GM21360 (cell line): ENCODE measurements around the gene CLIP4.

Experiments used
- ATAC-seq: cut with Tn5 transposase; IDR thresholded peaks from one replicate; pipeline ENCODE4 v1.9.1; 2021; ENCODE audit warnings: mild to moderate bottlenecking, moderate library complexity; ENCODE audit not compliant: unreplicated experiment

Gene CLIP4

DNA sequence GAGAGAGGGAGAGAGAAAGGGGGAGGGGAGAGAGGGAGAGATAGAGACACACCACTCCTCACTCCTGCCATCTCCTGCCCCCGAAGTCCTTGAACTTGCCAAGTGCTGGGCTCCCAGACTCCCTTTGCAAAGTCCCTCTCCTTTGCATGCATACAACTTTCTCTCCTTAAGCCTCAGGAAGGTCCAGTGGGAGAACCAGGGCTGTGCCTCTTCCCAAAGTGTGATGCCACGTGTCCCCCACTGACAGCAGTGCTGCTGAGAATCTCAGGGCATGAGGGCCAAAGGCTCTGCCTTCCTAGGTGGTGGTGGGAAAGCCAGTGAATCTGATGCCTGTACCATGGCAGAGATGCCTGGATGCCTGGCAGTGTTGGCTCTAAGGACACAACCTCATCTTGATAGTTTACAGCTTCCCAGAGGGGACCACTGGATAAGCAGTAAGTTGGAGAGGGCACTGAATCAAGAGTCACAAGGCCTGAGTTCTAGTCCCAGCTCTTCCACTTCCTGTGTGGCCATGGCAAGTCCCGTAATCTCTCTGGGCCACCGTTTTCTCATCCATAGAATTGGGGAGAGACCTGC, 103.4 kb downstream of the CLIP4 start:
- ATAC-seq, result no peak

DNA sequence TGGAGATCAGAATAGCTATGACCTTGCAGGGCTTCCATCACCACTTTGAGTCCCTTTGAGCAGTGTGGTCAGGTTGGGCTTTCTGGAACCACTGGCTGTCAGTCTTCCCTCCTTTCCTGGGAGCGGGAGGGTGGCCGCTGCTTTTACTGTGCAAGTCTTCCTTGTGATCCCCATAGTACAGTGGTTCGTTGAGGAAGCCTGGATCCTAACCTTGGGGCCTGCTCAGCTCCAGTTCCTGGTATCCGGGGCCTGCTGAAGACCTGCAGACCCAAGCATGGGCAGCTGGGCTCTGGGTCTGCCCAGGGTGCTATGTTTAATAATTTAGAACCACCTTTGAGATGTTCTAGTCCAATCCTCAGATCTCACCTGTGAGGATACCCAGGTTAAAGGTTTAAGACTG, 104.2 kb downstream of the CLIP4 start:
- no peak for ATAC-seq

DNA sequence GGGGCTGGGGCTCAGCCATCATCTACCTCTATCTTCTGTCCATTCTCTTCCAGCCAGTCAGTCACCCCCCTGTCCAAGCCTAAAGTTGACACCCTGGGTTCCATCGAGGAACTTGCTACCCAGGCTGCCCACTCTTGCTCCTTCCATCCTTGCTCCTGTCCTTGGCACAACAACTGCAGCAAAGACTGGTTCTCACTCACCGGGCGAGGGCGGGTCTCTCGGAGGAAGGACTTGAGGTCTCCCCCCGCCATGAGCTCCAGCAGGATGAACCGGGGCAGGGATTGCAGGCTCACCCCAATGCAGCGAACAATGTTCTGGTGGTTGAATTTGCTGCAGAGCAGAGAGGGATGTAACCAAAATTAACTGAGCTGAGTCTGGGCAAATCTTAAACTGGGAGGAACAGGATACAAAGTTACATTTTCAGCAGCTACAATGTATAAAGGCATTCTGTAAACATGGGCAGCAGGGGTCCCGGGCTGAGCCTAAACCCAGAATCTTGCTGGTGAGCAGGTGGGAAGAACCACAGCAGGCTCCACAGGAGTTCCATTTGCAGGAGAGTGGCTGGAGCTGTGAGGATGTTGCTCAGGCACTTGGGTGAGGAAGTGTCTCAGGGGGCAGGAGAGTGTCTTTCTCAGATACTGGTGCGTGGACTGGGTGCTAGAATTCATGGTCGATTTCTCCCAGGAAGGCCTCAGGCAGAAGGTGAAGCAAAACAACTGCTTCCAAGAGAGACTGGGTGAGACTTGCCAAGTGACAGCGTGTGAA, 105.5 kb downstream of the CLIP4 start:
- ATAC-seq, result no peak

DNA sequence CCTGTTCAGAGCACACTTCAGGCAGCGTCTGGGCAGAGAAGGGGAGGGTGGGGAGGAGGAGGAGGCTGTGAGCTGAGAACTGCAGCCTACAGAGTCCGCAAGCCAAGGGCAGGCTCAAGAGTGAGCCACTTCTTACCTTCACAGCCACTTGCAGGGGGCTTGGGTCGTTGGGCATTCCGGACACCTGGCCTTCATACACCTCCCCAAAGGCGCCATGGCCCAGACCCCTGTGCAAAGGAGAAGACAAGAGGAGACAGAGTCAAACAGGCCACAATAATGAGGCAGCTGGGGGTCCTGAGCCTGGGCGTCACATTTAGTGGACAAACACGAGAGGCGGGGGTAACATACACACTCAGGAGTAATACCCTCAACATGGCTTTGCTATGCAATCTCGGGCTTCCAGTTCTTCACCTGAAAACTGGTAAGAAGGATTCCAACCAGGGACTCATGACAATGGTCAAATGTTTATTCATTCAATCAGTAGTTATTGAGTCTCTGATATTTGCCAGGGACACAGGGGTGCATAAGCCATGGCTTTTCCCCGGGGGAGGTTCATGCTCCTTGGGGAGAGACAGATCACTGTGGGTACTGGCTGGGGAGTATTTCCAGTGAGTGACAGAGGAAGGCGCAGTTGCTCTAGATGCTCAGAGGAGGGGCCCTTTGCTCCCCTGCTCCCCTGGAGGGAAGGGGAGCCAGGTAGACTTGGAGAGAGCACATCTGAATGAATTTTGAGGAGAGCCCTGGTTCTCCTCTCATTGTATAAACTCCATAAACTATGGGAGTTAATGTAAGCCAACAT, 107.4 kb downstream of the CLIP4 start:
- no peak for ATAC-seq

DNA sequence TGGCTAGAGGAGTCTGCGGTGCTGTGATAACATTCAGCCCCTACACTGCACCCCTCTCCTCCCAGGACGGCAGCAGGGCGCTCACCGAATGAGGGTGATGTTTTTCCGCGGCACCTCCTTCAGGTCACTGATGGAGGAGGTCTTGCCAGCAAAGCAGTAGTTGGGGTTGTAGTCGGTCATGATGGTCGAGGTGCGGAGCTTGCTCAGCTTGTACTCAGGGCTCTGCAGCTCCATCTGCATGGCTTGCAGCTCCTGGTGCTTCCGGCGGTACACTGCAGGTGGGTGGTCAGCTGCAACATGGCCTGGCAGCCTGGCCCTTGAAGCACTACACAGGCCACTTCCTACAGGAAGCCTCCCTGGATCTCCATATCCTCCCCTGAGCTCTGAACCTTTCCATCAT, 108.0 kb downstream of the CLIP4 start:
- ATAC-seq, result no peak

DNA sequence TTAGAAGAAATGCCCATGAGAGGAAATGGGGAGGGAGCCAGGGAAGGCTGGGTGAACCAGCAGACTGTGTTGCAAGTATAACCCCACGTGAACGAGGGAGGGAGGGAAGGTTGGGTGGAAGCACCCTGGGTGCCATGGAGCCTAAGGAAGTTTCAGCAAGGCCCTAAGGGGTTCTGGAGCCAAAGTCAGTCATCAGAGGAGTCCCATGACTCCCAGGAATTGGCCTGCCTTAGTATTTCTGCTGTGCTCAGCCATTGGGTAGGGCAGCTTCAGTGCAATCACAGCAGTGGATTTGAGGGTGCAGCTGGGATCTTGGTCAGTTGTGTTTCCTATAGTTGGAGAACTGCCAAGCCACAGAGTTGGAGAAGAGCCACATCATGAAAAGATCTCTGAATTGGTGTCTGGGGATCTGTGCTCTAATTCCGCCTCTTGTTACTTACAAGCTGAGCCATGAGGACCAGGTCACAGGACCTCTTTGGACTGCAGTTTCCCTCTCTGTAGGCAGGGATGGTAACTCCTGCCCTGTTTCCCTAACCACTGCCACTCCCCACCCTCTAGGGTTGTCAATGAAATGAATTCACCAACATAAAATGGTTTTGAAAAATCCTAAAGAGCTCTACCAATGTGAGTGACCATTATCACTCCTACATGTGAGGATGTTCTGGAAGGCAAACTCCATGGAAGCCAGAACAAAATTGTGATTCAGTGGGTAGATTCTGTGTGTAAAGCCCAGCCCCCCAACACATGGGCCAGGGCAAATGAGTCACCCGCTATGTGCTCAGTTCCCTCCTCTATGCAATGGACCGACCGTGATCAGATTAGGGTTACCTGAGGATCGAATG, 108.9 kb downstream of the CLIP4 start:
- no peak for ATAC-seq

DNA sequence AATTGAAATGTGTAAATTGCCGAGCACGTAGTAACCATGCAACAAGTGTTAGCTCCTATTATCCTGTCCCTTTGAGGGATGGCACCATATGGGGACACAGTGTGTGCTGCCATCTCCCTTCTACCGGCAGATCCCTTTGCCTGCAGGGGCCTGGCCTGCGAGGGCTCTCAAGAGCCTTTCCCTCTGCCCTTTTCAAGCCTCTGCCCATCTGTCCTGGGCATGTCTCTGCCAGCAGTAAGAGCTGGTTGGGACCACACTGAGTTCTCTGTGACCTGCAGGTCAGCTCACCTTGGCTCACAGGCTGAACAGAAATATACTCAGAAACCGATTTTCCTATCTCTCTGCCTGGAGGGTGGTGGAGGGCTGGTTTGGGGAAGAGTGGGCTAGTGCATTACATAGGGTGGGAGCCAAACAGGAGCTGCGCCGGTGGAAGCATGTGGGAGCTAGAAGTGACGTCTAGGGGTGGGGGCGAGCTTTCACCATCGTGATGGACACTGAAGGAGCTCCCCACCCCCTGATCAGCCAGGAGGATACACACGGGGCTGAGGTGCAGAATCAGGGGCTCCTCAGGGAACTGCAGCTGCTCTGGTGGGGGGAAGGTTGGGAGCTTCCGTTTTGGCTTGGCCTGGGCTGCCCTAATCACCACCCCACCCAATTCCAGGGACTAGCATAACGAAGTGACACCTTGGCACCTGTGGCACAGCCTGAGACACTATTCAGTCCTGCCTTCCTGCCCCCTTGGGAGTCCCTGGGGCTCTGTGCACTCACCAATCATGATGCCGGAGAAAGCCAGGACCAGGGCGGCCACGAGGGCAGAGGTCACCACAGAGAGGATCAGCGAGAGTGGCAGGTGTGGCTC, 109.7 kb downstream of the CLIP4 start:
- ATAC-seq, result no peak

DNA sequence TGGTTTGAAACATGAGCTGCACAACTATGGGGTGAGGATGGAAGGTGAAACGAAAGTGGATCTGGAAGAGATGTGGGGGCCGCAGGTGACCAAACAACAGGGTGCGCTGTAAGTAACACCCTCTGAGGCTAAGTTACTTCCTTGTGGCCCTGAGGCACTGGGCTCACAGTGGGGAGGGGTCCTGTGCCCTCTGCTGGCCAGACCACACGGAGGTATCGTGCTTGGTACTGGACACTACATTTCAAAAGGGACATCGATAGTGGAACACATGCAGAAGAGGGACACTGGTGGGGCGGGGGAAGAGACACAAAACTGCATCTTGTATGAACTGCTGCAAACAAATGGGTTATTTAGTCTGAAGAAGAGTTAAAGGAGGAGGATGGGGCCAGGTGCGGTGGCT, 110.6 kb downstream of the CLIP4 start:
- no peak for ATAC-seq

DNA sequence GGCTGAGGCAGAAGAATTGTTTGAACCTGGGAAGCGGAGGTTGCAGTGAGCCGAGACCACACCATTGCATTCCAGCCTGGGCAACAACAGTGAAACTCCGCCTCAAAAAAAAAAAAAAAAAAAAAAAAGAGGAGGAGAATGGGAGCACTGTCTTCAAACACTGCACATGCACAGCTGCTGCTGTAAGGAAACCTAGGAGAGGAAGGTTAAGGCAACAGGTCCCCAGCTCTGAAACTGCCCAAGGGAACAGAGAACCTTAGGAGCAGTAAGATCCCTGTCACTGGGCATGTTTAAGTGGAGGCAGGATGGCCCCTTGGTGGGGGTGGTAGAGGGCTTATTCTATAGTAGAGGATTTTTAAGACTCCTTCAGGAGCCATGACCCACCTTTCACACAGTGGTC, 111.2 kb downstream of the CLIP4 start:
- no peak for ATAC-seq

DNA sequence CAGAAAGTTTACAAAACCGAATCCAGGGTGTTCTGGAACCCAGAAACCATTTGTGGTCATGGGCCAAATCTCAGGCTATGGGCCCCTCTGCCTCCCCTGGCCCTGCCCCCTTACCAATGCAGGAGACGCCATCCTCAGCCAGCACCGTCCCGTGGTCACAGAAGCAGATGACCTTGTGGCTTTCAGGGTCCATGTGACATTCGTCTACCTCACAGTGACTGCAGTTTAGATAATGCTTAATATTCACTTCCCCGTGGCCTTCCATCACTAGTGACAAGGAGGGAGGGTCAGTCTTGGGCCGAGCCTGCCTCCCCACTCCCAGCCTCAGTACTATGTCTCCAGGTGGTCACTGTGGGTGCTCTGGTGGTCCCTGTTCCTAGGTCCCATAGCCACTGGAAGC, 111.6 kb downstream of the CLIP4 start:
- no peak for ATAC-seq

DNA sequence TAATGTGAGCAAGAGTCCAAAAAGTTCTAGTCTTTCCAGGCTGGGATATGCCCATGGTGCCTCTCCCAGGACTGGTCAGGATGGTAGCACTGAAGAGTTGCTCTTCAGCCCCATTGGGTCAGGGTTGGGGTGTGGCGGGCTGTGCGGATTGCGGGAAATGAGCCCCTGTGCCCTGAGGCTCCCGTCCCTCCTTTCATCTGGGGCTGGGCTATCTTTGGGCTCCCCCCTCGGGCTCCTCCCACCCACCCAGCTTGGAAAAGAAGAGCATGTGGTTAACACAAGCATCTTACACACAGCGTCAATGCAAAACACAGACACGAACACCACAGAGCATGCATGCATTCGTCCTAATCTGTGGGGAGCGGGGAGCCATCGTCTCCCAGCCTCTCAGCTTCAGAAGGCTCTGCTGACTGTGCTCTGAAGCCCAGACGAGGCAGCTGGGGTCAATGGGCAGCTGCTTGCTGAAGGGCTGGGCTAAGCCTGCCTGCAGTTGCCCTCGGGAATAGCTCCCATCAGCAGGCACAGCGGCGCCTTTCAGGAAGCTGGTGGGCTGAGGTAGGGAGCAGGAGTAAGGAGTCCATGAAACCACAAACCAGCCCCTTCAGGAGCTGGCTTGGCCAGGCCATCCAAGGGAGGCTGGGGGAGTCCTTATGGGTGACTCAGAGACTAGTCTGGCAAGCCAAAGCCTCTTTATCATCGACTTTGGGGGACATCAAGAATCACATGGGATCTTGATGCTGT, 112.9 kb downstream of the CLIP4 start:
- no peak for ATAC-seq

DNA sequence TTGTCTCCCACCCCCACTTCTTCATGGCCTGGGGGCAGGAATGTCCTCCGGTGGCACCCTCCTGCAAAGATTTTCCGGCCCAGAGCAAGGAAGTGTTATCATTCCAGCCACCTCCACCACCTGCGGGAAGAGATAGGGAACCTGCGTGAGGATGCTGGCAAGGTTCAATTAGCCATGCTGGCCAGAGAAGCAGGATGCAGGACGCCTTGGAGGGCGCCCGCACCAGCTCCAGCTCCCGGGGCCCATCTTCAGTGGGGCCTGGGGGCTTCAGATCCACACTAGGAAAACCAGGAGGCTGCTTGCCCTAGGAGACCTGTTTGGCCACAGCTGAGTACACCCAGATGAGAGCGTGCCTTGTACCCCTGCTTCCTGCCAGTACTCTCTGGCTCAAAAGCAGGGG, 113.7 kb downstream of the CLIP4 start:
- ATAC-seq, result no peak

DNA sequence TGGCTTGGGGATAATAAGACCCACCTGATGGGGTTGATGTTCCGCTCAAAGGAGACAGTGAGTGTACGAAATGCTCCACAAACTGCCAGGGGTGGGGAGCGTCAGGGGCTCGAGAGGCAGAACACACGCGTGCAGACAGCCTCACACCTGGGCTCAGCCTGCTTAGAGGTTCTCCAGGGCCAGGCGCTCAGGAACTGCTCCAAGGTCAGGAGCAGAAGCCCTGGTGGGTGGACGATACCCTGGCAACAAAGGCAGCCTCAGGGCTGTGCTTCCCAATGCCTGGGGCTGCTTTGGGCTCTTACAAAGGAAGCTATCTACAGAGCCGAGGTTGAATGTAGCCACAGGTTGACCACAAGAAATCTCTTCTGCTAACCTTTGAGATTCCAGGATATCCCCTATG, 114.4 kb downstream of the CLIP4 start:
- ATAC-seq, result no peak

DNA sequence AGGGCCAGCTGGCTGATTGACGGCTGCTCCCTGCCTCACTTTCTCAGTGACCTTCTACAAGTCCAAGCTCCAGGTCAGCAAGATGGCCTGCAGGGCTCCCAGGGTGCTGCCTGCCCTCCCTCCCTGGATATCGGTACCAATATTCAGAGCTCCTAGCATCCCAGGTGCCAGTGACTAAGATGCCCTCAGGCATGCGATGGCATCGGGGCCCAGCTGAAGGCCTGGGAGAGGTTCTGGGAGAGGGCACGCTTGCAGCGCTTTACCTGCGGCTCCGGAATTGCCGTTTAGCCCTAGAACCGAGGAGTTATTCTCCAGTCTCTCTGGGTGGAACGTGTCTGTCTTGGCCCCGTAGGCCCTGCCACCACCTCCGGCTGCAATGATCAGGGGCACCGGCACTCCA, 116.8 kb downstream of the CLIP4 start:
- ATAC-seq, result no peak

DNA sequence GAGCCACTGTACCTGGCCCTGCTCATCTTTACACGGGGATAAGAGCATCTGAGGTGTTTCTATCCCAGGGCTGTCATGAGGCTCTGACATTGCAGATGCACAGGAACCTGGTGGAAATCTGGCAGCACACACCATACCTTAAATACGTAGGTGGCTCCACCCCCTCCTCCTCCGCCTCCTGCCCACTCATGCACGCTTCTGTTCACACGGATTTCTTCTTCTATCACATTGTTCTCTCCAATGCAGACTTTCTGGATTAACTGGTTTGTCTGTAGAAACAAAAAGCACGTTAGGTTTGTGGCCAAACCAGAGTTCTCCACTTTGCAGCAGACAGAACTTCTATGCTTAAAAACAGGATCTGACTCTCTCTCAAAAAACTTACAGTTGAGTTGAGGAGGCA, 118.2 kb downstream of the CLIP4 start:
- no peak for ATAC-seq

DNA sequence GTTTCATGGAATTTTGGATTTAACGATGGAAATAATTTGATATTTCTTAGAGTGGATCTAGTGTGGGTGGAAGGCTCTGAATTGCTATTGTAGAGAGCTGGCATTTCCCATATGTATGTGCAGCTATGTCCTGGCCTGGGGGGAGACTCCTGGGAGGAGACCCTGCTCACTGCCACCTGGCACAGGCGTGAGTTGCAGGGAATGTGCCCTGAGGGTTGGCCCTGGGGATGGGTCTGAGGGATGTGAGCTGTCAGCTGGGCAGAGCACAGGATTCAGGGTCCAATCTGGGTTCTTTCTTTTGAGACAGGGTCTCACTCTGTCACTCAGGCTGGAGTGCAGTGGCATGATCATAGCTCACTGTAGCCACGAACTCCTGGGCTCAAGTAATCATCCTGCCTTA, 120.2 kb downstream of the CLIP4 start:
- ATAC-seq, result no peak

DNA sequence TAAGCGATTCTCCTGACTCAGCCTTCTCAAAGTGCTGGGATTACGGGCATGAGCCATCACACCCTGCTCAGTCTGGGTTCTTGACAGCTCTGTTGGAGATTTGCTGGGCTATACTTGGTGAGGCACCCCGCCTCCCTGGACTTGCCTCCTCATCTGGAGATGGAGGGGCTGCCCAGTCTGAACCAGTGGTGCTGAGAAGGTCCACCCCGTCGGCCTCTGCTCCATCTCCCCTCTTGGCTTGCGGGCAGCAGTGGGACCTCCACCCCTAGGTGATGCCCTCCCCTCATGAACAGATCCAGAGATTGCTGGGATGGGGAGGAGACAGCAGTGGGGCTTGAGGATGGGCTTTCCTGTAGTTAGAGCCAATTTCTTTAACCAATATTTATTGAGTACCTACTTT, 120.9 kb downstream of the CLIP4 start:
- no peak for ATAC-seq

DNA sequence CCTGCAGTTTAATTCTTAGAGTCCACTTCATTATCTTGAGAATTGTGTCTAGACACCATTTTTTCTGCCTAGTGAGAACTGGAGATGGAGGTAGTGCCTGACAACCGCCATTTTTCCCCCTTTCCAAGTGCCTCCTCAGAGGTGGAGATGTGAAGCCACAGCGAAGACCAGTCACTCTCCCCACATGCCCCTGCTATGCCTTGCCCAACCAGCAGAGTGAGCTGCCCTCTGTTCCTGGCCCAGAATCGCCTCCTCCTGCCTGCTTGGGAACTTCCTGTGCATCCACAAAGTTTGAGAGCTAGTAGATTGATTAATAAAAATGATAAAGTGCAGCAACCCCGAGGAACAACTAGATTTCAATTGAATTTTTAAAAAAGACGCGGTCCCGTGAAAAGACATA, 123.3 kb downstream of the CLIP4 start:
- ATAC-seq, result no peak
